Measurements from ENCODE around the gene STARD4. TPM values are rescaled to one million over a fixed set of nuclear protein-coding genes. Genes with fewer than 3 reads are reported as not detected.

STARD4 gene
- polyA plus RNA-seq, 1 of the 3 experiments (the other 2 are of a cell fraction), result 10.0 TPM

- TF ChIP-seq REST (IDR thresholded peaks at IDR 0.05; ENCODE audit: low read depth, low read length) (no peak), ELF1 (IDR thresholded peaks at IDR 0.05) (no peak), FOSL2 (IDR thresholded peaks at IDR 0.05; ENCODE audit: borderline replicate concordance, low read depth) (no peak)
These were observed 32.7 kb upstream of the STARD4 start (continued) for GRCh38 chr5:111545031-111545430.

DNA sequence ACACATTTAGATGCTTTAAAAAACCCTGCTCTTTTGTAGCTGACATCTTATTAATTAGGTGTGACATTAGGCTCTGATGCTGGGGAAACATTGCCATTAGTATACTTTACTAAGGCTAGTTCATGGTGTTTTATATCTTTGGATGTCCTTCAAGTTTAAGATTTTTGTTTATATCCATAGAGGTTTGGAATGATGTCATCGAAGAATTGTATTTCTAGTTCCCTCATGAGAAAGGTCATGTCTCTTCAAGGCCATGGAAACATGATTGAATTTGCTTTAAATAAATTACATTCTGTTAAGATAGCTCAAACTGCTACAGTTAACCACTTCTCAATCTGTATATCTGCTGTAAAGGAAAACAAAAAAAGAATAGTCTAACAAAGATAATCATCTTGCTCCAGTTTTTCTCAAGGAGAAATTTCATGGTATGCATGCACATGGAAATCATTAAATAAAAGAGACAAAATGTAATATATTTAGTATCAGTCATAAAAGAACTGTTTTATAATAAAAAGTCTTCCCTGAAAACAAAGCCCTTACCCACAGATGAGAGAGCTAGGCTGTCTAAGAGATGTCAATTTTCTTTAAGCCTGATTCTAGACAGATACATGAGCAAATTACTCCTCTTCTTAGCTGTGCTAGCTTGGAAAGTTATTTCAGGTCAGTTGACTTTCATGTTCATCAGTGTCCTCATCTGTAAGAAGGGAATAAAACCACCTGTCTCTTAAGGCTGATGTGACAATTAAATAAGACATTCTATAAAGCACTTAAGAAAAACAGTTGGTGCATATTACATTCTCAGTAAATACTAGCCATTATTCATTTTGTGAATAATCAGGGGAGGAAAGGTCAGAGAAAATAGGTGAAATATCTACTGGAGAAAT, 25.0 kb upstream of the STARD4 start:
- Histone ChIP-seq H3F3A (replicated peaks; ENCODE audit: insufficient read depth) (no peaks in the 10 kb centered on the region), H3K9ac (no peak overlapping the region), H3K79me2 (ENCODE audit: insufficient read depth) (no peaks in the 10 kb centered on the region), H3K27me3 (ENCODE audit: insufficient read depth) (no peaks in the 10 kb centered on the region), H4K20me1 (ENCODE audit: insufficient read depth) (no peaks in the 10 kb centered on the region), H3K4me3 (ENCODE audit: low read depth in 2 of 2, low read length in 1 of 2) (no peak overlapping the region), H2AFZ (ENCODE audit: low read depth) (no peak overlapping the region), H3K9me2 (no peaks in the 10 kb centered on the region), H3K27ac (ENCODE audit: low read depth in 2 of 2, low read length in 1 of 2) (peak overlapping the region; percentile 91 to 99), H3K4me2 (no peak overlapping the region; the same call in 1 of the 2 replicates), H3K4me1 (ENCODE audit: control insufficient read depth in 1 of 2, insufficient read depth in 2 of 2, low read depth in 1 of 2, low read length in 1 of 2) (peaks cover 0 to 29% of the 10 kb centered on the region in 2 experiments; a peak in 2 of 4 replicates), H3K36me3 (replicated peaks in 1 of 2; ENCODE audit: control insufficient read depth in 1 of 2, insufficient read depth in 2 of 2, low read length in 1 of 2) (no peaks in the 10 kb centered on the region), H3K9me3 (no peaks in the 10 kb centered on the region)
- ChIA-PET POLR2A (no interaction called here), CTCF (interaction anchor here (0.6 to 1.5 kb wide), 6 partner anchors 13 to 883 kb away, joined by 3 to 6 read pairs (median 4); no protein-coding TSS in a partner anchor)
- 13% methylated on average over 1 of the region's 1 CpG for whole genome bisulfite sequencing (ENCODE audit: low lambda C conversion rate)
- TF ChIP-seq CHD2 (IDR thresholded peaks at IDR 0.05; ENCODE audit: low read length, partially characterized antibody), result peak; percentile 2
- TF ChIP-seq, protein P1, sequence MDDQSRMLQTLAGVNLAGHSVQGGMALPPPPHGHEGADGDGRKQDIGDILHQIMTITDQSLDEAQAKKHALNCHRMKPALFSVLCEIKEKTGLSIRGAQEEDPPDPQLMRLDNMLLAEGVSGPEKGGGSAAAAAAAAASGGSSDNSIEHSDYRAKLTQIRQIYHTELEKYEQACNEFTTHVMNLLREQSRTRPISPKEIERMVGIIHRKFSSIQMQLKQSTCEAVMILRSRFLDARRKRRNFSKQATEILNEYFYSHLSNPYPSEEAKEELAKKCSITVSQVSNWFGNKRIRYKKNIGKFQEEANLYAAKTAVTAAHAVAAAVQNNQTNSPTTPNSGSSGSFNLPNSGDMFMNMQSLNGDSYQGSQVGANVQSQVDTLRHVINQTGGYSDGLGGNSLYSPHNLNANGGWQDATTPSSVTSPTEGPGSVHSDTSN (IDR thresholded peaks at IDR 0.05), result peak; percentile 72
- peak; percentile 60; the same call in 1 of the 2 replicates for TF ChIP-seq JUND (IDR thresholded peaks at IDR 0.05)
- 0 out of 2 replicates have a peak, but pooled peaks have one; percentile 6 for TF ChIP-seq SIN3A (IDR thresholded peaks at IDR 0.05; ENCODE audit: borderline replicate concordance, low read depth, low read length)
- TF ChIP-seq, protein P2, sequence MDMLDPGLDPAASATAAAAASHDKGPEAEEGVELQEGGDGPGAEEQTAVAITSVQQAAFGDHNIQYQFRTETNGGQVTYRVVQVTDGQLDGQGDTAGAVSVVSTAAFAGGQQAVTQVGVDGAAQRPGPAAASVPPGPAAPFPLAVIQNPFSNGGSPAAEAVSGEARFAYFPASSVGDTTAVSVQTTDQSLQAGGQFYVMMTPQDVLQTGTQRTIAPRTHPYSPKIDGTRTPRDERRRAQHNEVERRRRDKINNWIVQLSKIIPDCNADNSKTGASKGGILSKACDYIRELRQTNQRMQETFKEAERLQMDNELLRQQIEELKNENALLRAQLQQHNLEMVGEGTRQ (IDR thresholded peaks at IDR 0.05; ENCODE audit: borderline replicate concordance, low read depth, low read length), result no peak
- peak; percentile 89 for TF ChIP-seq TCF12 (IDR thresholded peaks at IDR 0.05)
- peak; percentile 49 for TF ChIP-seq RXRA (IDR thresholded peaks at IDR 0.05; ENCODE audit: borderline replicate concordance, low read depth)
- TF ChIP-seq MEF2A (IDR thresholded peaks at IDR 0.05; ENCODE audit: borderline replicate concordance, low read depth), result 0 out of 2 replicates have a peak, but pooled peaks have one; percentile 7
- peak; percentile 27; the same call in 1 of the 2 replicates for TF ChIP-seq NFIC (IDR thresholded peaks at IDR 0.05; ENCODE audit: borderline replicate concordance)
- peak; percentile 68; the same call in 1 of the 2 replicates for TF ChIP-seq POLR2AphosphoS5 (IDR thresholded peaks at IDR 0.05; ENCODE audit: low read depth, low read length)
- no peak for TF ChIP-seq GABPA (IDR thresholded peaks at IDR 0.05; ENCODE audit: low read depth)
- peak; percentile 10; the same call in 1 of the 2 replicates for TF ChIP-seq GATA2 (CRISPR knock-in tag; IDR thresholded peaks at IDR 0.05)
- TF ChIP-seq EP300 (IDR thresholded peaks at IDR 0.05; ENCODE audit: borderline replicate concordance in 1 of 2, low read depth in 1 of 2, low read length in 1 of 2), result peak; percentile 69 to 73; a peak in 3 of 4 replicates
- no peak for TF ChIP-seq FOXJ3 (CRISPR knock-in tag; IDR thresholded peaks at IDR 0.05)
- no peak for TF ChIP-seq RFX5 (IDR thresholded peaks at IDR 0.05; ENCODE audit: low read length)
- peak; percentile 79 for TF ChIP-seq TEAD4 (IDR thresholded peaks at IDR 0.05; ENCODE audit: borderline replicate concordance, insufficient read depth)
- TF ChIP-seq FOXM1 (IDR thresholded peaks at IDR 0.05; ENCODE audit: low read depth), result peak; percentile 36; the same call in 1 of the 2 replicates
- no peak for TF ChIP-seq MXI1 (IDR thresholded peaks at IDR 0.05; ENCODE audit: low read depth, low read length)
- DNase-seq, result no peak

Data from SK-N-SH (cell line).